Germinal center (tissue), 1 donor: ENCODE measurements around the gene PATJ.
"Not testable (repeated sequence)": the region's sequence is repeated elsewhere in the genome, so short reads cannot be mapped to it uniquely, and the experiment has no call there.

Experiments
- DNase-seq: peaks from one replicate; pipeline ENCODE4 v3.0.0; 2012; ENCODE audit warnings: mixed read lengths, low spot score

The PATJ gene

DNA sequence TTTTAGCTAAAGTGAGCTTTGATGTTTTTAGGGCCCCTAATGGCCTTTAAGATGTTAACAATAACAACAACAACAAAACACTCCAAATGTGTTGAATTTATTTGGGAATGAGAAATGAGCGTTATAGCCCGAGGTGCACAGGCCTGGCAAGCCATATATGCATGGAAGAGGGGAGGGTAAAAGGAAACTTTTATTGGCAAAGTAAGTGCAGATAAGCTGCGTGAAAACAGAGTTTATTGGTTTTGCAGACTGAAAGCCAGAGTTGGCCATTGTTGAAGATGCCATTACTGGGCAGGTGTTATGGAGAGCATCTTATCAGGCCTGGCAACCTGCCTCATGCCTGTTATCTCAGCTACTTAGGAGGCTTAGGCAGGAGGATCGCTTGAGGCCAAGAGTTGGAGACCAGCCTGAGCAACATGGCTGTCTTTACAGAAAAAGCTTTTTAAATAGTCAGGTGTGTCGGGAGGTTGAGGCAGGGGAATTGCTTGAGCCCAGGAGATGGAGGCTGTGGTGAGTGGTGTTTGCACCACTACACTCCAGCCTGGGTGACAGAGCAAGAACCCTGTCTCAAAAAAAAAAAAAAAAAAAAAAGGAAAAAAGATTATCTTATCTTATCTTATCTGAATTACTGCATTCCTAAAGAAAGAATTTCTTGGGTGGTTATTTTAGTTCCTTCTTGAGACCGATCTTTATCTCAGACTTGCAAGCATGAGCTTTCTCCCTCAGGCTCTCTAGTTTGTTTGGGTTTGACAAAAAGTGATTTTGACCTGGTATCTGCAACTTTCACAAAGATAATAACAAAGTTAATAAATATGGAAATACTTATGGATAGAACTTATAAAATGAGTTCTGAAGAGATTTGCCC, 1.7 kb downstream of the PATJ start:
- DNase-seq, result no peak

DNA sequence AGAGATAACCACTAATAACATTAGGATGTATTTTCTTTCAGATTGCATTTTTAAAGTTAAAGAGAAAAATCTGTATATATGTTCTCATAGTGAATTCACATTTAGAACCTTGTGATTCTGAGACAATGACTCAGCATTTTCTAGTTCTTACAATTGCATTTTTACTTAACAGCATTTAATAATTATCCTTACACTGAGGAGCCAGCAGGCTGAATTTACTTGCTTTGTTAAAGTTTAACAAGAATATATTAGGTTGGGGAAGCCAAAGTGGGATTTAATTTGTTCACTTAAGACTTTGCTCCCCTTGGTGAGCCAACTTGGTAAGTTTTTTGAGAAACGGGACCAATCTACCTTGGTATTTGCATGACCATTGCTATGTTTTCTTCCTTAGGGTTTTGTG, 4.5 kb downstream of the PATJ start:
- no peak for DNase-seq

DNA sequence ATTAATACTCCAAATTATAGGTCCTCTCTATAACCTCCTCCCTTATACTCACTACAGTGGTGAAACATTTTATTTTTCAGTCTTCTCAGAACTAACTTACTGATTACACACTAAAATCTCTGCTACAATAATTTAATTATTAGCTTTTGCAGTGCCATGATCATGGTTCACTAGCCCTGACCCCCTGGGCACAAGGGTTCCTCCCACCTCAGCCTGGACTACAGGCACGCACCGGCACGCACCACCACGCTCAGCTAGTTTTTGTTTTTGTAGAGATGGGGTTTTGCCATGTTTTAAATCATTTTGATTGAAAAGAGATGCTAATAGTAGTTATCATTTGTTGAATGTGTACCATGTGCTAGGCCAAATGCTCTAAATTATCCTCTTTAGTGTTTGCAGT, 6.3 kb downstream of the PATJ start:
- DNase-seq, result no peak

DNA sequence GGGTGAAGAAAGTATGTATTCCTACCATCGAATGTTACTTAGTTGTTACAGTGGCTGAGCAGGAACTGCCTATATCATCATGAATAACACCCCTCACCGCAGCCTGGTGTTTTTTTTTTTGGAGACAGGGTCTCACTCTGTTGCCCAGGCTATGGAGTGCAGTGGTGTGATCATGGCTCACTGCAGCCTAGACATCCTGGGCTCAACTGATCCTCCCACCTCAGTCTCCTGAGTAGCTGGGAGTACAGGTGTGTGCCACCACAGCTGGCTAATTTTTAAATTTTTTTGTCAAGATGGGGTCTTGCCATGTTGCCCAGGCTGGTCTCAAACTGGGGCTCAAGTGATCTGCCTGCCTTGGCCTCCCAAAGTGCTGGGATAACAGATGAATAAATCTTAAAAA, 7.3 kb downstream of the PATJ start:
- no peak for DNase-seq

DNA sequence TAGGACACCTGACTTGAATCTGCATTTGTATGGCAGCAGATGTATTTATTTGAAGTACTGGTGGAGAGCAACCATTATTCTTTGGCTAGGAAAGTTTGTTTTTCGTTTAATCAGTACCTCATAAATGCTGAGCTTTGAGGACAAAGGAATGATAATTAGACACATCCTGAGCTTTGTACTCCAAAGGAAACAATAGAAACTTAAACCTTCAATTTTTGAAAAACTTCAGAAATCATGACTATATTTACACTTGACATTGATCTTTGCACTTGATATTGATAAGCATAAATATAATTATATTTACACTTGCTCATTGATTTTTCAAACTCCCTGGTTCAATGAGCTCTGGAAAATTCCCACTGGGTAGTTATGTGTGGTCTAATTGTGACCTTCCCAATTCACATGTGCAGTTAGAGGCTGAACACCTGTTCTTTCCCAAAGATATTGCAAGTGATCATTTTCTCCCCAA, 10.7 kb downstream of the PATJ start:
- no peak for DNase-seq

DNA sequence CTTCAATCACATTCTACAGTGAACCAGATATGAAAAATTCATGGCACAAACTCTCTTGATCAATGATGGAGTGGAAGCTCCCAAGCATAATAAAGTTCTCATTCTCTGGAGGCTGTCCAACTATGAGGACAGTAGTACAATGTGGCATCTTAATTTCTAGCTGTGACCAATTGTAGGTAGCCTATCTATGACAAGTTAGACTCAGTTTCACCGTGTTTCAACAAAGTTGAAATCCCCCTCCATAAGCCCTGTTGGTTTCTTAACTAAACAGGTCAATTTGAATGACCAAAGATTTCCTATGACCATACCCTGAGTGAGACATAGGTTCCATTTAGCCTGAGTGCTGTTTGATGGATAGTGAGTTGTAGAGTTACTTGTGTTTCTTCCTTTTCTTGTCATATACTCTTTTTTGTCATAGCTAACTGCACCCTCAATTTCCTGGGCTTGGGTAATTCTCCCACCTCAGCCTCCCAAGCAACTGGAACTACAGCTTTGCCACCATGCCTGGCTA, 11.8 kb downstream of the PATJ start:
- no peak for DNase-seq

DNA sequence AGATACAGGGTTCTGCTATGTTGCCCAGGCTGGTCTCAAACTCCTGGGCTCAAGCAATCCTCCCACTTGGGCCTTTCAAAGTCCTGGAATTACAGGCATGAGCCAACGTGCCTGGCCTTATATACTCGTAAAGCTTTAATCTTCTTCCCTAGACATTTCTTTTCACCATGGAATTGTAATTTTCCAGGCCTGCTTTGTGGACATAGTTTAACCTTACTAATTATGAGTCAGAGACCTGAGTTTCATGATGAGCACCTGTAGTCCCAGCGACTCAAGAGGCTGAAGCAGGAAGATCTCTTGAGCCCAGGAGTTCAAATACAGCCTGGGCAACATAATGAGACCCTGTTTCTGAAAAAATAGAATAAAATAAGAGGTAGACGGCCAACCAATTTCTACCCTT, 12.3 kb downstream of the PATJ start:
- DNase-seq, result no peak

DNA sequence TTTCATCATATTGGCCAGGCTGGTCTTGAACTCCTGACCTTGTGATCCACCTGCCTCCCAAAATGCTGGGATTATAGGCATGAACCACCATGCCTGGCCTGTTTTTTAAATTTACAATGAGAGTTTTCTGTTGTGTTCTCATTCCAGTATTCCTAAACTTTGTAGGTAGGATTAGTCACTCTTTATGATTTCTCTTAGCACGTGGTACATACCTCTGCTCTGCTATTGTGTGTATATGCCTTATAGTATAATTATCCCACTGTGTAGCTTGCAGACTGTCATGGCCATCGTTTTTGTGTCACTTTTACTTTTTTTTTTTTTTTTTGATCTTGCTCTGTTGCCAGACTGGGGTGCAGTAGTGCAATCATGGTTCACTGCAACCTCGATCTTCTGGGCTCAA, 14.5 kb downstream of the PATJ start:
- DNase-seq, result no peak

DNA sequence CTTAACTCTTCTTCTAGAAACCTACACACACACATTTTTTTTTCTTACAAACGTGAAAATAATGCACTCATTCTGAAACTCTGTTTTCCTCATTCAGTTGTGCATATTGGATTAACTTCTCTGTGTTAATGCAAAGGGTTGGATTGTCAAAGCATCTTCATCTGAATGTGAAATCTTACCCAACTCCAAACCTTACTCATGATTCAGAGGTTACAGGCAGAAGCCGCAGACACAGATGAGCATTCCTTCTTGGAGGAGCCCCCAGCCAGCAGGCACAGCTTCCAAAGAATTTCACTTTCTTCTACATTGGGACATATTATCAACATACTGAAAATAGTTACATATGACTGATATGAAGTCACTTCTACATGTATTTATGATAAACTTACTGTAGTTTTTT, 15.7 kb downstream of the PATJ start:
- no peak for DNase-seq

DNA sequence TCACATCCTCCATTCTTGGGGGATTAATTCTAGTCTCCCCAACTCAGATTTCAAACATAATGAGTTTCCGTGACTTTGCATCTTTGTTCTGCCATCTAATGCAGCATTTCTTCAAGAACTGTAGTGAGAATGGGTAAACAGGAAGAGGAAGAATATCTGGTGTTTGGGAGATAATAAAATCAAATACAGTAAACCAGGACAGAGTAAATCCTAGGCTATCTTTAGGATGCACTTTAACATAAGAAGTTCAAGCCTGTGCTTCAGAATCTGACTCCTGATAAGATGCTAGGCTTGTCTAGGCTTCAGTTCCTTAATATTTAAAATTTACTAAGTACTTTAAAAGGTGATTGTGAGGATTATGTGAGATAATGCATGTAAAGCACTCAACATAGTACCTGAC, 27.9 kb downstream of the PATJ start:
- DNase-seq, result no peak

DNA sequence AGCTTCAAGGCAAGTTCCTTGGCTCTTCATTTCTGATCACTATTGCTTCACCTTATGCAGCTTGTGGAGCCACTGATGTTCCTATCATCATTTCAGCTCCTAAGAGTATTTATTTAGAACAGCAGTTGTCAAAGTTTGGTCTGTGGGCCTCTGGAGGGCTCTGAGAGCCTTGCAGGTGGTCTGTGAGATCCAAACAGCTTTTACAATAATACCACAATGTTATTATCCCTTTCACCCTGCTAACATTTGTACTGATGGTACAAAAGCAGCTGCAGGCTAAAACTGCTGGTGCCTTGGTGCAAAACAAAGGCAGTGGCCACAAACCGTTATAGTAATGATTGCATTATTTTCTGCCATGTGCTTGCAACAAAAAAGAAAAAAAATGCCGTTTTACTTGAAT, 33.8 kb downstream of the PATJ start:
- no peak for DNase-seq

DNA sequence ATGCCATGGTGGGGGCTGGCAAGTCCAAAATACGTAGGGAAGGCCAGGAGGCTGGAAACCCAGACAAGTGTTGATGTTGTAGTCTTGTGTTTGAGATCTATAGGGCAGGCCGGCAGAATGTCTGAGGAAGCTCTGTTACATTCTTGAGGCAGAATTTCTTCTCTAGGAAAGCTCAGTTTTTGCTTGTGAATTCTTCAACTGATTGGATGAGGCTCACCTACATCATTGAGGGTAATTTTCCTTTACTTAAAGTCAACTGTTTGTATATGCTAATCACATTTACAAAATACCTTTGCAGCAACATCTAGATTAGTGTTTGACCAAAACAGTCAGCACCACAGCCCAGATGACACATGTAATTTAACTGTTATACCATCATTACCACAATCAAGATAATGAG, 37.0 kb downstream of the PATJ start:
- no peak for DNase-seq

DNA sequence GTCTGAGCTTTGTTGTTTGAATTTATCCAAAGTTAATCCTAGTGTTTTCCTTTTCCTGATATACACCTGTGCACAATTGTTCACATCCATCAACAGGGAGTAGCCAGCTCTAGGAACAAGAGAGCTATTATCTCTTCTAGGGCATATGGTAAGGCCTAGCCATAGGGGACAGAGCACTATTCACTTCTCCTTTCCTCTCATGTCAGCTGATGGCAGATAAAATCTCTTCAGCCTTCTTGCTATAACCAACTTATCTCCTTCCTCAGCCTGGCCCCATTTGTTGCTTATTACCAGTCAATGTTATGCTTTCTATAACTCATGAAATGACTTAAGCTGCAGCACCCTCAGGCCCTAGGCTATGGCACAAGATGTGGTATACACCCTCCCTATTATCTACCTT, 38.9 kb downstream of the PATJ start:
- no peak for DNase-seq

DNA sequence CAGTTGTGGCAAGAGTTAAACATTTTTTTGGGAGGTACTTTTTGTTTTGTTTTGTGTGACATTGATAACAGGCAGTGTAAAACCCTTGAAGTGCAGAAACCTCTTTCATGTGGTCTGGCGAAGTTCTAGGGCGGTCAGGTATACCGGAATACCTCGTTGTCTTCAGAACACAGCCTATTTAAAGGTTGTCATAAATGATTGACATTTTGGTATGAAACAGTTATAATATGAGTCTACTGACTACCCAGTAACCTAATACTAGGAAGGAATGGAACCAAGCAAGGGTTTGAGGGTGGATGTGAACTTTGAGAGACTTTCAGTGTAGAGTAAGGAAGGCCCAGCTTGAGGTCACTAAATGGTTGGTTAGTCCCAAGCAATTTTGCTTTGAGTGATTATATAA, 40.5 kb downstream of the PATJ start:
- DNase-seq, result no peak

DNA sequence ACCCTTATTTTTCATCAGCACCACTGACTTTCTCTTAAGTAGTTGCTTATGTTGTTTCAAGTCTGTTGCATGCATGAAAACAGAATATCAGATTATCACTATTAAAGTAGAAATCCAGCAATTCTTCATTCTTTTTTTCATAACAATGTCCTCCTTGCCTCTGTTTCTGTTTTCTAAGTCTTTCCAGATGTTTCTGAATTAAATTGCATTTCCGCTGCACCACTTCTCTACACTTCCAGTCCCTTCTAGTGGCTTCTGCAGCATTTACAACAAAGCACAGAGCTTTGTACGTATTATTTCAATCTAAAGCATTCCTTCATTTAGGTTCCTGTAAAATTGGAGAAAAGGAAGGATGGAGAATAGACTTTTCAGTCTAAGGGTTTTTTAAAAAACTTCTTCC, 42.4 kb downstream of the PATJ start:
- no peak for DNase-seq

DNA sequence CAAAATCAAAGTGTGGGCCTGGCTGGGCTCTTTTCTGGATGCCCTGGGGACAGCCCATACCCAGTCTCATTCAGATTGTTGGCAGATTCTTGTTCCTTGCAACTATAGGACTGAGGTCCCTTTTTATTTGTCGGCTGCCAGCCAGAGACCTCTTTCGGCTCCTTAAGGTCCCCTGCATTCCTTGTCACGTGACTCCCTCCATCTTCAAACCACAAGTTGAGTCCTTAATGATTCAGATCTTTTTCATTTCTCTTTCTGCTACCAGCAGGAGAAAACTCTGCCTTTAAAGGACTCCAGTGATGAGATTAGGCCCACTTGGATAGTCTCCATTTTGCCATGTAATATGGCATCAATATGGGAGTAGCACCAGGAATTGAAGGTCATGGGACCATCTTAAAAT, 48.6 kb downstream of the PATJ start:
- DNase-seq, result no peak

DNA sequence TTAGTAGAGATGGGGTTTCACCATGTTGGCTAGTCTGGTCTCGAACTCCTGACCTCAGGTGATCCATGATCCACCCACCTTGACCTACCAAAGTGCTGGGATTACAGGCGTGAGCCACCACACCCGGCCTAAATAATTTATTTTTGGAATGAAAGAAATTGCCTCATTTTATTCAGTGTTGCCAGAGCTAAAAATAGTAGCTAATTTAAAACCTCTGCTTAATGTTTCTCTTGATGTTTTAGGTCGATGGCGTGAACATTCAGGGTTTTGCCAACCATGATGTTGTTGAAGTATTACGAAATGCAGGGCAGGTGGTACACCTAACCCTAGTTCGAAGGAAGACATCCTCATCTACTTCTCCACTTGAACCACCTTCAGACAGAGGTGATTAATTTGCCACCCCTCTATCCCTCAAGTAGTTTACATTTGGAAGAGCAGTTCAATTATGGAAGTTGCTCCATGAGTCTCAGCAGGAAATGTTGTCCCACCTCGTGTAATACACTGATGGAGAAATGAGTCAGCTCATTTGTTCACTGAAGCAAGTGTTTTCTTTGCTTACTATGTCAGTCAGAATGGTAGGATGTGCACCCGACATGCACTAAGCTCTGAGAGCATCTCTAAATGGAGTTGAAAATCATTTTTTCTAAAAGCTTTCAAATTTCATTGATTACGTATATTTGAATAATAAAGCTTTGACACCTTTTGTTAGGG, 54.9 kb downstream of the PATJ start:
- DNase-seq, result no peak

DNA sequence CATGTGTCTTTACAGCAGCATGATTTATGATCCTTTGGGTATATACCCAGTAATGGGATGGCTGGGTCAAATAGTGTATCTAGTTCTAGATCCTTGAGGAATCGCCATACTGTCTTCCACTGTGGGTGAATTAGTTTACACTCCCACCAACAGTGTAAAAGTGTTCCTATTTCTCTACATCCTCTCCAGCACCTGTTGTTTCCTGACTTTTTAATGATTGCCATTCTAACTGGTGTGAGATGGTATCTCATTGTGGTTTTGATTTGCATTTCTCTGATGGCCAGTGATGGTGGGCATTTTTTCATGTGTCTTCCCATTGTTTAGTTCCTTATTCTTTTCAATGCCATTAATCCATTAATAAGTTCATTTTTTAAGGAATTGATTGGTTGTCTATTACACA, 58.8 kb downstream of the PATJ start:
- DNase-seq, result not testable (repeated sequence)

DNA sequence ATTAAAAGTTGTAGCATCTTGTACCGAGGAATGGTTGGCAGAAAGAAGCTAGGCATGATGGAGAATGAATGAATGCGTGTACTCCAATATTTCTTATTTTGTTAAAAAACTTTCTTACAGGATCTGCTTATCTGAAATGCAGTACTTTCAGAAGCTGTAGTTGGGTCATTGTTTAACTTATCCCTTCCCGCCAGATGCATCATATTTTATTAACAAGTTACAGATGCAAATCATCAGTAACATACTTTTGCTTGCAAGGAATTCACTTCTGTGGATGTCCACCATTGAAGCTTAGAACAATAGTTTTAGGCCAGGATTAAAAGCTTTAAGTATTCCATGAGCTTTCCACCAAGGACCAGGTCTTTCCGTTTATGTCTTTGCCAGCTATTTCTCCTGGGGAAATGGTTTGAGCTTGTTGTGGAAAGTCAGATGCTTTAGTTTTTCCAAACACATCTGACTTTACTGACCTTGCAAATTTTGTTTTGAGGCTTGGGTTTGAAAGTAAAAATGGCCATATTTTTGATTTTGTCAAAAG, 65.4 kb downstream of the PATJ start:
- DNase-seq, result no peak

DNA sequence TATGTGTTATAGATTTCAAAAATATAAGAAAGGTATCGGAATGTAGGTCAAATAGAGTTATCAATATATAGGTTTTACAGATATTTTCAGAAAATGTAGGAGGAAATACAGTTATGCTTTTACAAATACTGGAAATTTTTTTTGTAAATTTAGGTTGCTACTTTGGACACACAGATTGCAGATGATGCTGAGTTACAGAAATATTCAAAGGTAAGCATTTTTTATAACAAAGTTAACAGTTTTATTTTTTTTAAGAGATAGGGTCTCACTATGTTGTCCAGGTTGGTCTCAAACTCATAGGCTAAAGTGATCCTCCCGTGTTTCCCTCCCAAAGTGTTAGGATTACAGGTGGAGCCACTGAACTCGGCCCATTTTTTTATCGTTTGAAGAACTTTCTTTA, 66.0 kb downstream of the PATJ start:
- DNase-seq, result no peak

DNA sequence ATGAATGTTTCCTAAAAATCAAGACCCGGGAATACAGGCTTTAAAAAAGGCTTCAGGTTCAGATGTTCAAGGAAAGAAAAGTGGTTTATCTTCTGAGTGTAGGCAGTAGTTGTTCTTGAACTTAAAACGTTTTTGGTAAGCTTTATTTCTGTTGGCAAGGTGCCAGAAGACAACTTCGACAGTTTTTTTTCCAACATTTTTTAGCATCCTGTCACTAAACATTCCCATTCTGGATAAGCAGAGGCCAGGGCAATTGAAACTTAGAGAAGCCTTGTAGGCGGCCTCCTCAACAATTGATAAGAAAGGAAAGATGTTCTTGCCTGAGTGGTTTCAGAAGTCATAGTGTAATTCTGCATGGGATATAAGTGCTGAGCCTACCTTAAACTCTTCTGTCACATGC, 66.7 kb downstream of the PATJ start:
- DNase-seq, result no peak

DNA sequence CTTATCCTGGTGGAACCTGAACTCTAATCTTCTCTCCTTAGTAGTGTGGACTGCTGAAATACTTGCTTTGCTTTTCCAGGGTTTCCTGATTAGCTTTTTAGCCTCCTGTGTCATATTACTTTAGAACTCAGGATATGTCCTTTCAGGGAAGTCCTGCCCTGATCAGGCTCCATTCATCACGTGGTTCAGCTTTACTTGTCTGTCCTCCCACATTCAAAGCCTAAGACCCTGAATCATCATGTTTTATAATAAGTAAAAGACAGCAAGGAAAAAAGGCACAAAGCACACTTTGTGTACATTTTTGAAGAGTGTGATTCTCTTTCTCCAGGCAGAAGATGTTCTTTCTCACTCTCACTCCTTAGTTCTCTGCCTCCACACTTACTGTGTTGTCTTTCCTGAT, 70.6 kb downstream of the PATJ start:
- DNase-seq, result no peak

DNA sequence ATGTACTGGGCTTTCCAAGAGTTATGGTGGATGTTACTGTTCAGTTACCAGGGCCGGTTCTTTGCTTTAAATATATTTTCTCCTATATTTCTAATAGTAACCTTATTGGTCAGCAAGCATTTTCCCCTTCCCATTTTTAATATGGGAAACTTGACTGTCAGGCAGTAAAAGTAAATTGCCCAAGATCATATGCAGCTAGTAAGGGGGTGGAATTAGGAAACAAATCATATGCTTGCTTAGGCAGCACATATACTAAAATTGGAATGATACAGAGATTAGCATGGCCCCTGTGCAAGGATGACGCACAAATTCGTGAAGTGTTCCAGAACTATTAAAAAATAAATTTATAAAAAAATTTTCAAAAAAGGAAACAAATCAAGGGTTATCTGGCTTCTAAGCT, 73.9 kb downstream of the PATJ start:
- no peak for DNase-seq
